GM10266 (cell line): ENCODE results near the gene SLC30A3.

ENCODE experiments used
- DNase-seq: peaks from one replicate; pipeline ENCODE4 v3.0.0; 2012; ENCODE audit errors: extremely low spot score
- CTCF ChIP-seq: IDR thresholded peaks from 2 replicates; pipeline ENCODE4 v1.5.1; 2012; ENCODE audit warnings: mild to moderate bottlenecking, low read depth; ENCODE audit not compliant: control insufficient read depth, insufficient read depth; ENCODE audit errors: missing control alignments

The SLC30A3 gene

GRCh38 chr2:27204566-27204965, 58.3 kb downstream of the SLC30A3 start:
- TF ChIP-seq CTCF = no peak
- no peak for DNase-seq

DNA sequence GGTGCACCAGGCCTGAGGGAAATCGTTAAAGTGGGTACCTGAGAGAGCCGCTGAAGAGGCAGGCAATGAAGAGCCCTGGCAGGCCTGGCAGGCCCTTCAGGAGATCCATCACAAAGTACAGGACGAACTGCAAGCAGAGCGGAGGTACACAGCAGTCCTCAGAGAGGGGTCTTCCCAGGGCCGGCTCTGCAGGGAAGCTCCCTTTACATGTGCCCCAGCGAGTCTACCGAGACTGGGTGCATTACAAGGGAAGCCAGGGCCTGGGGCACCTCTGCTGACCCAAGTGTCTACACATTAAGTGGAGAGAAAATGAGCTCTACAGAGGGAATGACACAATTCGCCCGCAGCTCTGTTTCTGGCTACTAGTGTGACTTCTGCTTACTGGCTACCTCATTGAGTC, 59.1 kb downstream of the SLC30A3 start:
- no peak for TF ChIP-seq CTCF
- DNase-seq = no peak
